Endometrial microvascular endothelial cells (primary cell): ENCODE data around the gene SLK. TPM values are rescaled to one million over a fixed set of nuclear protein-coding genes. Genes with fewer than 3 reads are reported as not detected.

Source experiments
- in situ Hi-C: cut with HindIII; loops from 2 replicates; pipeline ENCODE4 v1.10.0; 2017; ENCODE audit warnings: low sequenced_read_pairs, low pct_unique_long_range_greater_than_20kb; ENCODE audit errors: inconsistent ontology term
- total RNA-seq: library from RNA; depleted of rRNA; stranded (reverse); fragments of >200 nt; gene quantifications from one replicate; pipeline ENCODE4 v1.2.3, GENCODE V29; 2015; ENCODE audit errors: inconsistent ontology term

The SLK gene
- total RNA-seq, 1 donor from 2014 or later, result 47.3 TPM

DNA sequence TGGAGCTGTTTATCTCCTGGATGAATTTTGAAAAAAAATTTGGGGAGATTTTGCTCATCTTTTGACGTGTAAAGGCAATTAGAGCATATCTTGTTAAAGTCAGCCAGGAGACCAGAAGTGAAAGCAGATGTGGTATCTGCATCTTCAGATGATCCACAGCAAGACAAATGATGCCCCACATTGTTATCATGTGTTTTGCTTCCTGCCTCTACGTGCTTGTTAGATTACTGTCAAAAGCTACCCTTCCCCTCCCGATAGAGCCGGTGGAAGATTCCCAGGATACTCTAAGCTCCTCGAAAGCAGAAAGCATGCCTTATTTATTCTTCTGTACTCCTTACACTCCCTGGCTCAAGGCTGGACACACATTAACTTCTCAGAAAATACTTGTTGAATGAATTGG, 105.8 kb downstream of the SLK start:
- in situ Hi-C loops, result no loop called here

DNA sequence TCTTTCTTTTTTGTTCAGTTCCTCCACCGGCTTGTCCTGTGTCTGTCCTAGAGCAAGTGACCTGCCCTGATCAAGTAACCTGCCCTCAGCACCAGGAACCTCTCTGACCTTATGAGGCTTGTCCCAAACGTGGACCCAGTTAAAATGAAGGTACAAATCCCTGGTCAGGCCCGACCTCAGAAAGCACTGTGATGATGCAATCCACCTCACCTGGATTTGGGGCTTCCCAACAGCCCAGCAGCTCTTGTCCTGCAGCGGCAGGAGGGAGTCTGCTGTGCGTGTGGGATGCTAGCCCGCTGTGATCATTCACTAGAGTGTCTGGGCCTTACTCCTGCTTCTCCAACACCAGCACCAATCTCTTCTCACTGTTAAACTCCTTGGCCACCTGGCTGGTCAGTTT, 107.6 kb downstream of the SLK start:
- in situ Hi-C loops, result no loop called here

DNA sequence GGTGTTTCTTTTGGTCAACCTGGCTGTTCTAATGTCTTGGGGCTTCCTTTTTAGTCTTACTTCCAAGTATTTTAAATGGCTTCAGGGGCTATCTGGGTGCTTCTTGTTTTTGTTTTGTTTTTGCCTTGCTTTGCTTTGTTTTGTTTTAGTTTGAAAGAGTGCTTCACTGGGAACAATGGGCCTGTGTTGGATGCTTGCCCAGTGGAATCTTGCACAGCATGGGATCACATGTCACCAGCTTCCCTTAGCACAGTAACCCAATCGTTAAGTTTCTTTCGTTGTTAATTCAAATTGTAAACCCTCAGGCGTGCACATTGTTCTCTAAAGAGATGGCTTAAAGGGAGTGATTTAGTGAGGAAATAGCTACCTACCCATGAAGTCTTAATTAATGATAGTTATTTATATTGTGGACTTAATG, 109.8 kb downstream of the SLK start:
- in situ Hi-C loops, result no loop called here

GRCh38 chr10:104077247-104077646, 110.3 kb downstream of the SLK start:
- in situ Hi-C loops, result no loop called here

DNA sequence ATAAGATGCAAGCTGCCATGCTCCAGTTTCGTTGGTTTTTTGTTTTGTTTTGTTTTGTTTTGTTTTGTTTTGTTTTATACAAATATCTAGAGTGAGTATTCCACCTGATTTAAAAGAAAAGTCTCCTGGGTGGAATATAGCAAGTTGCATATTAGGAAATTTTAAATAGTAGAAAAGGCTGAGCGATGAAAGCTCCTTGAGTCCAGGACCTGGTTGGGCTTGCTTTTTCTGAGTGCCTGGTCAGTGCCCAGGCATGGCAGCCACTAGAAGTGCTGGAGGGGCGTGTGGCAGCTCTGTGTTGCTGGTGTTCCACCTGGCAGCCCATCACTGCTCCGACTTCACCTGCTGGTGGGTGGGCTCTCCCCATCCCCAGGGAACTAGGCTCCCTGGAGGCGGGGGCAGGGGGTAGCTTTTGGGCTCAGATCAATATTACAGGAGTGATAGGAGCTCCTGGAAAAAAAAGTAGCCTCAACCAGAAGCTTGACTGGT, 110.8 kb downstream of the SLK start:
- in situ Hi-C loops, result no loop called here

Other genes with a start within 250 kb of the SLK start
- 7.6 TPM for gene SH3PXD2A, start 111.6 kb upstream of the SLK start, total RNA-seq
- gene STN1, start 49.0 kb upstream of the SLK start, total RNA-seq, result 40.7 TPM
- gene COL17A1, start 118.7 kb downstream of the SLK start, total RNA-seq, result 5.7 TPM
- 11.5 TPM for gene SFR1, start 155.0 kb downstream of the SLK start, total RNA-seq